Ascending aorta (tissue), 2 donors: ENCODE data around the gene KIAA0319L. TPM values are rescaled to one million over a fixed set of nuclear protein-coding genes. Genes with fewer than 3 reads are reported as not detected.

Experiments
- DNase-seq, 2 donors: peaks; one replicate each; pipeline ENCODE4 v3.0.0-alpha.2; 2019; ENCODE audit warnings: low spot score in 2 of 2
- H3K27ac ChIP-seq, 2 donors: fragments of 200-600 bp; sonication (generic); one replicate each; pipeline ENCODE4 v1.5.1; 2016 to 2017; ENCODE audit warnings: mild to moderate bottlenecking in 1 of 2
- H3K27me3 ChIP-seq: fragments of 200-600 bp; sonication (generic); one replicate; pipeline ENCODE4 v1.5.1; 2017
- H3K36me3 ChIP-seq, 2 donors: fragments of 200-600 bp; sonication (generic); one replicate each; pipeline ENCODE4 v1.5.1; 2016
- H3K4me1 ChIP-seq, 2 donors: fragments of 200-600 bp; sonication (generic); one replicate each; pipeline ENCODE4 v1.5.1; 2016 to 2017; ENCODE audit warnings: mild to moderate bottlenecking in 1 of 2
- H3K4me3 ChIP-seq, 2 donors: fragments of 200-600 bp; sonication (generic); one replicate each; pipeline ENCODE4 v1.5.1; 2016 to 2017; ENCODE audit warnings: mild to moderate bottlenecking in 1 of 2
- H3K9me3 ChIP-seq, 2 donors: fragments of 200-600 bp; sonication (generic); one replicate each; pipeline ENCODE4 v1.5.1; 2016
- intact Hi-C: fragments of 100-400 bp; cut with DNase I; formaldehyde crosslinking; loops from one replicate; pipeline ENCODE4 v1.15.1; 2023
- total RNA-seq: library from RNA; depleted of rRNA; stranded (reverse); fragments of >200 nt; gene quantifications from one replicate; pipeline ENCODE4 v1.1.0, GENCODE V29; 2016
- TF ChIP-seq, protein P1 (sequence below), 3 experiments: fragments of 200-600 bp in 2 of 3; fragments of 450-650 bp in 1 of 3; sonication (generic) in 2 of 3; IDR thresholded peaks; one replicate each; pipeline ENCODE4 v1.5.1; 2016 to 2019; ENCODE audit warnings: antibody characterized with exemption in 3 of 3, mild to moderate bottlenecking in 1 of 3, moderate library complexity in 1 of 3

Gene KIAA0319L
- total RNA-seq, 1 donor from 2014 or later = 44.9 TPM

DNA sequence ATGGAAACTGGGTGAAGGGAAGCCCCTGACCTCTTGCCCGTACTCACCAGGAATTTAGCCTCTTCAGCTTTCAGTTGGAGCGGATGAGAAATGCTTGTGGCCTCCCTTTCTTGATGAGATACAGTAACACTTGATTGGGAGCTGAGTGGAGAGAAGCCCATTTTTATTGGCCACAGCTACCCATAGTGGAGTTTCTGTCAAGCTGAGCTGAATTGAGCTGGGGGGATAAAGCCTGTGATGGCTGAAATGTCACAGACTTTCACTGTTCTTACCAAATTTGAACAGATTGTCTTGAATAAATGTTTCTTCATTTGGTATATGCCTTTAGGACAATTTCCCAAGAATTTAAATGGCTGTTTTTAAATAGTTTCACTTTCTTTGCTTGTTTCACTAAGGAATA is 162.8 kb downstream of the KIAA0319L start:
- intact Hi-C loops = no loop called here

GRCh38 chr1:35390600-35391494 is 166.4 kb downstream of the KIAA0319L start:
- H3K4me3 ChIP-seq = no peak overlapping the region
- H3K27ac ChIP-seq = no peak overlapping the region
- TF ChIP-seq, protein P1, sequence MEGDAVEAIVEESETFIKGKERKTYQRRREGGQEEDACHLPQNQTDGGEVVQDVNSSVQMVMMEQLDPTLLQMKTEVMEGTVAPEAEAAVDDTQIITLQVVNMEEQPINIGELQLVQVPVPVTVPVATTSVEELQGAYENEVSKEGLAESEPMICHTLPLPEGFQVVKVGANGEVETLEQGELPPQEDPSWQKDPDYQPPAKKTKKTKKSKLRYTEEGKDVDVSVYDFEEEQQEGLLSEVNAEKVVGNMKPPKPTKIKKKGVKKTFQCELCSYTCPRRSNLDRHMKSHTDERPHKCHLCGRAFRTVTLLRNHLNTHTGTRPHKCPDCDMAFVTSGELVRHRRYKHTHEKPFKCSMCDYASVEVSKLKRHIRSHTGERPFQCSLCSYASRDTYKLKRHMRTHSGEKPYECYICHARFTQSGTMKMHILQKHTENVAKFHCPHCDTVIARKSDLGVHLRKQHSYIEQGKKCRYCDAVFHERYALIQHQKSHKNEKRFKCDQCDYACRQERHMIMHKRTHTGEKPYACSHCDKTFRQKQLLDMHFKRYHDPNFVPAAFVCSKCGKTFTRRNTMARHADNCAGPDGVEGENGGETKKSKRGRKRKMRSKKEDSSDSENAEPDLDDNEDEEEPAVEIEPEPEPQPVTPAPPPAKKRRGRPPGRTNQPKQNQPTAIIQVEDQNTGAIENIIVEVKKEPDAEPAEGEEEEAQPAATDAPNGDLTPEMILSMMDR (IDR thresholded peaks at IDR 0.05) = no peak
- H3K36me3 ChIP-seq = peaks cover 38 to 59% of the 10 kb centered on the region in 2 donors
- DNase-seq = no peak
- H3K9me3 ChIP-seq = no peaks in the 10 kb centered on the region
- H3K27me3 ChIP-seq = no peaks in the 10 kb centered on the region
- H3K4me1 ChIP-seq = no peaks in the 10 kb centered on the region
- intact Hi-C loops = no loop called here

More for the DNA sequence above, 162.8 kb downstream of the KIAA0319L start:
- Histone ChIP-seq H3K4me1 (no peaks in the 10 kb centered on the region), H3K36me3 (peaks cover 47 to 67% of the 10 kb centered on the region in 2 donors), H3K27me3 (no peaks in the 10 kb centered on the region), H3K9me3 (no peaks in the 10 kb centered on the region), H3K4me3 (no peak overlapping the region), H3K27ac (no peak overlapping the region)
- no peak for DNase-seq
- TF ChIP-seq, protein P1 (IDR thresholded peaks at IDR 0.05) = no peak

- no peak overlapping the region for H3K4me3 ChIP-seq
- no peaks in the 10 kb centered on the region for H3K4me1 ChIP-seq
- no peaks in the 10 kb centered on the region for H3K27me3 ChIP-seq
- TF ChIP-seq, protein P1 (IDR thresholded peaks at IDR 0.05) = no peak
- intact Hi-C loops = no loop called here
- H3K9me3 ChIP-seq = no peaks in the 10 kb centered on the region
- H3K27ac ChIP-seq = no peak overlapping the region
- DNase-seq = no peak
- peaks cover 17 to 30% of the 10 kb centered on the region in 2 donors for H3K36me3 ChIP-seq
Observed at GRCh38 chr1:35386959-35387358, 170.2 kb downstream of the KIAA0319L start.

GRCh38 chr1:35386290-35386689 is 170.9 kb downstream of the KIAA0319L start:
- Histone ChIP-seq H3K27ac (no peak overlapping the region), H3K4me1 (no peaks in the 10 kb centered on the region), H3K27me3 (no peaks in the 10 kb centered on the region), H3K36me3 (peaks cover 14 to 35% of the 10 kb centered on the region in 2 donors), H3K4me3 (no peak overlapping the region), H3K9me3 (no peaks in the 10 kb centered on the region)
- no peak for DNase-seq
- intact Hi-C loops = no loop called here
- TF ChIP-seq, protein P1 (IDR thresholded peaks at IDR 0.05) = no peak

Other genes with a start within 250 kb of the KIAA0319L start
- gene NCDN, start 396 bp upstream of the KIAA0319L start, total RNA-seq = 20.1 TPM
- gene TFAP2E, start 15.9 kb upstream of the KIAA0319L start, total RNA-seq = 10.2 TPM
- gene PSMB2, start 84.1 kb upstream of the KIAA0319L start, total RNA-seq = 54.0 TPM
- gene C1orf216, start 161.5 kb upstream of the KIAA0319L start, total RNA-seq = 40.6 TPM
- gene CLSPN, start 212.6 kb upstream of the KIAA0319L start, total RNA-seq = not detected